T follicular helper cell (primary cell): ENCODE data around the gene YARS1.

Experiments
- DNase-seq: peaks from one replicate; pipeline ENCODE4 v3.0.0-alpha.2; 2020; ENCODE audit warnings: low read depth

Gene YARS1

DNA sequence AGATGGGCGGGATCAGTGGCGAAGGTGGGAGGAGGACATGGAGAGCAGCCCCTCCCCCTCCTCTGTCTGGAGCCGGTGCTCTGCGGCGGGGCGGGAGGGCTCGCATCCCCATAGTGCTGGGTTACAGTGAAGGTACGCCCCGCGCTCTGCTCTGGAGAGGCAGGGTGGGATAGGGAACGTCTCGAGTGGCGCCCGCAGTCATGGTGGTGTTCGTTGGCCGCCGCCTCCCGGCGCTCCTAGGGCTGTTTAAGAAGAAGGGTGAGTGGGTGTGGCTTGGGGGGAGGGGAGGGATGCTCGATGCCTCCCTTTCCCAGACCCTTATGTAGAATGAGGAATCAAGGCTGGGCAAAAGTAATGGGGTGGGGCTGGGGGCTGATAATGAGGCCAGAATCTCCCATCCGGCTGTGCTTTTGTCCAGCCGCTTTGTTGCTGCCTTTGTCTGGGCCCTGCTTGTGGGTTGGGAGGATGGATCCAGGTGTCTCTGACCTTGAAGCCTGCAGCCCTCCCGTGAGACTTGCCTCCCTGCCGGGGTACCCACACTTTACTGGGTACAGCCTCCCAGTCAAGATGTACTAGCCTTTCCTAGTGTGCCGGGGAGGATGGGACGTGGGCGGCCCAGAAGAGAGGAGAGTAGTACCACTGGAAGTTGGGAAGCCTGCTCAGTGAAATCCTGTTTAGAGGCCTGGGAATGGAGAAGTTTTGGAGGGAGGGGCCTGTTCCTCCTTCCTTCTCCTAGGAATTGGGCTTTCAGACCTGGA, 51.4 kb downstream of the YARS1 start:
- DNase-seq = no peak

DNA sequence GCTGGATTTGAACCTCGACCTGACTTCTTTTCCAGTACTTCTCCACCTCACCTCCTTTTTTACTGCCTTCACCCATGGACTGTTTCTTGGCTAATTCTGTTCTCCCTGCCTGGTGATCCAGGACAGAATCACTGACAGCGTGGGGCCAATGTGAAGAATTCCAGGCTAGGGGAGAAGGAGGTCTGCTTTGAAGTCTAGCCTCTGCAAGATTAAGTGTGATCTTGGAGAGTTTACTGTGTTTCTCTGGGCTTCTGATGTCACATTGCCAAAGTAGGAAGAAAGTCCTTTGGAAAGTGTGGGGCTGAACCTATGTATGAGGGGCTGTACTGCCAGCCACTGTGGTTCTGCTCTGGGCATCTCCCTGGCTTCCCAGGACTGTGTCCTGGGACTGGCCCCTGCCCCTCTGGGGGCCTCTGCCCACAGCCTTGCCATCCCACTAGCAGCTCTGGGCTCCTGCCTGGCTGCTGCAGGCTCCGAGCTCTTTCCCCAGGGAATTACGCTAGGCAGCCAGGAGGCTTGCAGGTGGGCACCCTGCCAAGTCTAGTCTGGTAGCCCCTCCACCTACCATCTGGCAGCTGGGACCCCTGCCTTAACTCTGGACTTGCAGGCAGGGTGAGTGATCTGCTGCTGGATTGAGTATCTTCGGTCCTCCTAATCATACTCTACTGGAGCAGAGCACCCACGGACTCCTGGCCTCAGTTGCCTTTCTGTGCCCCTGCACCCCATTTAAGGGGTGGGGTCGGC, 52.2 kb downstream of the YARS1 start:
- DNase-seq = no peak

DNA sequence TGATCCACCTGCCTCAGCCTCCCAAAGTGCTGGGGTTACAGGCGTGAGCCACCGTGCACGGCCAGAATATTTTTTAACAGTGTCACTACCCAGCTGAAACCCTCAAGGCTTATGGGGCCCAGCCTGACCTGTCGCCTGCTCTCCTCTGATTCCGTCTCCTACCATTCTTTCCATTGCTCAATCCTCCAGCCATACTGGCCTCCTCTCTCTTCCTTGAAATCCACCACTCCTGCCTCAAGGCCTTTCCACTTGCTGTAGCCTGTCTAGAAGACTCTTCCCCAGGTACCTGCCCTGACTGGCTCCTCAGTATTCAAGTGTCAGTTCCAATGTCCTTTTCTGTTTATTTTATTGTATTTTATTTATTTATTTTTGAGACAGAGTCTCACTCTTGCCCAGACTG, 53.9 kb downstream of the YARS1 start:
- DNase-seq = no peak

DNA sequence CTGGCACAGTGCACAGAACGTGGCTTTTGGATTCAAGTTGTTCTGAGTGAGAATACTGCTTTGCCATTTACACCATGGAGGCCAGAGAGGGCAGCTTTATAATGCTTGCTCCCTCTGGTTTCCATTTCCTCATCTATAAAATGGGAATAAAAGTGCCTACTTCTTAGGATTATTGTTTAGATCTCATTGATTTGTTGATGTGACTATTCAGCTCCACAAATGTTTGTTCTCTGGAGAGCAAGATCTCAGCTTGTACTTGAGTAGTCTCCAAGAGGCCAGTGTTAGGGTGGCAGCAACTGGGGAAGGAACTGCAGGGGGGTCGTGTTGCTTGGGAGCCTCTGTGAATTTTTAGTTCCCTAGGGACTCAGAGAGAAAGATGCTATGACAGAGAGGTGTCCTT, 55.2 kb downstream of the YARS1 start:
- no peak for DNase-seq

DNA sequence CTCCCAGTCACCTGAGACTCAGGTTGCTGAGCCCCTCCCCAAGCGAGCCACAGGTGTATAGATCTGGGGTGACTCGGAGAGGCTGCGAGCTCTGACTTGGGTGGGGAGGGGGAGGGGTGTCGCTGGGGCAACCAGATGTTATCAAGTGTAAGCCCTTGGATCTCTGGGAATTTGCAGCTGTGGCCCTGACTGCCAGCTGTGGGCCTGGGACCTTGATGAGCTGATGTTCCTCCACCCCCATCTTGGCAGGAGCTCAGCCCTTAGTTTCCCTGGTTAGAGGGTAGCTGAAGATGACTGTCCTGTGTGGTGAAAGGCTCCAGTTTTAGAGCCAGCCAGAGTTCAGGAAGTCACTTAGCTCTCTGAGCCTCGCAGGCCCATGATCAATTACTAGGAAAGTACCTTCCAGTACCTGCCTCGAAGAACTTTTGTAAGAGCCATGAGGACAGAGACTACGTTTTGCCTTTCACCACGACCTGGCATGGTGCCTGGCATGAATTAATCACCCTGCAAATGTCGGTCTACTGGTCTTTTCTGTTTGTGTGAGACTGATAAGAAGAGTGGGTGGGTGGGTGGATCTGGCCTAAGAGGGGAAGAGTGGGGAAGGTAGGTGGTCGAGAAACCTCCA, 55.8 kb downstream of the YARS1 start:
- no peak for DNase-seq

DNA sequence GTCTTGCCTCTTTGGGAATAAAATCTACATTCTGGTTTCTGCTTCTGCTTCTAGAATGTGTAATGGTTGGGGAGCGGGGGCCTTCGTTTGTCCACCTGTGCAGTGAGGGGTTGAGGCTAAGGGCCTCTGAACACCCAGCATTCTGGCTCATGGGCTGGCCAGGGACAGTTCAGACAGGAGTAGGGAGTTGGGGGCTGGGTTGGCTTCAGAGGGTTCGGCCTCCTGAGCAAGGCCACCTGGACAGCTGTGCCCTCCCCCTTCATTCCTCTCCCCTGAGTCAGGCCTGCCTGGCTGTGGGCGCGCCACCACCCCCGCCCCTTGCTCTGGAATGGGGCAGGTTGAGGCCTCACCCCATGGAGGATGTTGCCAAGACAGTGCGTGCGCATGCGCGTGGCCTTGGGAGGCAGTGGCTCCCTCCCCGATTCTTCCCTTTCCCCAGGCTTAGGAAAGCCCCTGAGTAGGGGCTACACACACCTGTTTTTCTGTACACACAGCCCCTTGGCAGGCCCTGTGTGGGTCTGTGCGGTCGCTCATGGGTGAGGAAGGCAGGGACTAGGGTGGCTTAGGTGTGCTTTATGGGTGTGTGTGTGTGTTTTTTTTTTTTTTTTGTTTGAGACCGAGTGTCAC, 57.0 kb downstream of the YARS1 start:
- no peak for DNase-seq

DNA sequence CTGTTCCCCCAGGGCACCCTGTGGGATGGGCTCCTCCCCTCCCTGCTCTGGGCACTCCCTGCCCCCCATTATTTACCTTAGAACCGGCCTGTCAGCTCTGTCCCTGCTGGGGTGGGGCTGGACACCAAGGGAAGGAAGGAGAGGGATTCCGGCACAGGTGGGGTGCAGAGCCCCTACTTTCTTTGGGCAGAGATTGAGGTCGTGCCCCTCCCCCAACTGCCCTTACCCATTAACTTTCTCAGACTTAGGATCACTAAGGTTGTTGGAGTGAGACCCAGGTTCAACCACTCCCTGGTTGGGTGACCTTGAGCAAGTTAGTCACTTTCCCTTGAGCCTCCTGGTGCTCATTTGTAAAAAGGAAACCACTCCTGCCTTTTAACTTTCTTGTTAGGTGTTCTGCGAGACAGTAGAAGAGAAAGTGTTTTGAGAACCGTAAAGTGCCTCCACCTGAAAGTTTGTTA, 57.6 kb downstream of the YARS1 start:
- no peak for DNase-seq

DNA sequence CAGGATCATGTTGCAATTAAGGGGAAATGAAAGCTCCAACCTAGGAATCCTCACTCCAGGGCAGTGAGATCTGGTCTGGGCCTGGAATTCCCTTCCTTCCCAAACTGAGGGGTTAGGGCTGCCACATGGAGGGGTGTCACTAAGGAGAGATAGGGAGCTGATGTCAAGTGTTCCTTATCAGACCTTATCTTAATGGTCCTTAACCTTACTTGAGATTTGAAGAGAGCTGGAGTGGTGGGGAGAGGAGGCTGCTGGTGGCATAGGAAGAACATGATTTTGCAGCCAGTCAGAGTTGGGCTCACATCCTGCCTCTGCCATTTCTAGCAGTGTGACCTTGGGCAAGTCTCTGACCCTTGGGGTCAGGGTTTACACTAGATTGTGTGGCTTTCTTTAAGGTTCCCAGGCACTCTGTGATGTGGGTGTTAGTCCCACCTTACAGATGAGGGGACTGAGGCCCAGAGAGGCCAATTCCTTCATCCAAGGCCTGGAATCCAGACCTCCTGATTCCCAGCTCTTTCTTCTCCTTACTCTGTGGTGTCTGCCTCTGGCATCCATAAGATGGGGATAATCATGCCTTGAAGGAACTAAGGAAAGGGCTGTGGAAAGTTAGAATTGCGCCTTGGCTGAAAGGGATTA, 58.2 kb downstream of the YARS1 start:
- DNase-seq = no peak

DNA sequence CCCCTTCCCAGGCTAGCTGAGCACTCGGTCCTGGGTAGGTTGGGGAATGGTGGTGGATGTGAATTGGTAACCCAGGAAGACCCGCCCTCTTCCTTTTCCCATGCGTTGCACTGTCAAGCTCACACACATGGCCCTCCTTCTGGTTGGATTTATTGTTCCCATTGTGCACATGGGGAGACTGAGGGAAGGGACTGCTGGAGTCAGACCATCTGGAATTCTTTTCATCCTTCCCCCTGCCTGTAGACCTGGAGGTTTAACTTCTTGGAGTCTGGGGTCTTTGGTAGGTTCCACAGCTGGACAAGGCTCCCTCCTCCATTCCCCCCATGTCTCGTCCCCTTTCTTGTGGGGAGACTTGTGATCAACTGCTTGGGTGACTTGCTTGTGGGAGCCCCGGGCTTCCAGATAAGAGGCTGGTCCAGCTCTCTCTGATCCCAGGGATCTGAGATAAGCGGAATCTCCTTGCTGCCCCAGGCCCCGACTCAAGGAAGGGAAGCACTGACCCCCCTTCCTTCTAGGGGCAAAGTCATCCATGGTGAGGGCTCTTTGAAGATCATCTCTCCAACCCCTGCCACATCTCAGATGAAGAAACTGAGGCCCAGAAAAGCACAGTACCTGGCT, 58.9 kb downstream of the YARS1 start:
- no peak for DNase-seq

DNA sequence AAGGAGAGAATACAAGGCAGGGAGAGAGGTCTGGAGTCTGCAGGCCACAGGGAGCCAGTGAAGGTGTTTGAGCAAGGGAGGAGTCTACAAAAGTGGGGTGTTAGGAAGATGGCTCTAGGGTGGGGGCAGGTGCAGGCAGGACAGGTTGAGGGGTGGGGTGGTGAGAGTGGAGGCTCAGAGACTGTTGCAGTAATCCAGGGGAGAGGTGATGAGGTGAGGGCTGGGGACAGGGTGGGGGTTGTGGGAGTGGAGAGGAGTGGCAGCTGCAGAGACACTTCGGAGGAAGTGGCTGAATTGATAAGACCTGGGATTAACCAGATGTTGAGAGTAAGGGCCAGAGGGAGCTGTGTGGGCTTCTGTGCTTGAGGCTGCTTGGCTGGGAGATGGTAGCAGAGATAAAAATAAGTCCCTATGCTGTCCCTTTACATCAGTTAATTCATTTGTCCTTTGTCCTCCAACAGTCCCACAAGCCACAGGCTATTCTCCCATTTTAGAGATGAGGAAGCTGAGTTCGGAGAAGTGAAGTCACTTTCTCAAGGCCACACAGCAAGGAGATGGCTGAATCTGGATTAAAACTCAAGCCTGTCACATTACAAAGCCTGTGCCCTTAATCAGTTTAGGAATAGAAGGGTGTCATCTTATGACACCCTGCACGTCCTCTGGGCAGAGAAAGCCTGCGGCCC, 59.8 kb downstream of the YARS1 start:
- DNase-seq = no peak

DNA sequence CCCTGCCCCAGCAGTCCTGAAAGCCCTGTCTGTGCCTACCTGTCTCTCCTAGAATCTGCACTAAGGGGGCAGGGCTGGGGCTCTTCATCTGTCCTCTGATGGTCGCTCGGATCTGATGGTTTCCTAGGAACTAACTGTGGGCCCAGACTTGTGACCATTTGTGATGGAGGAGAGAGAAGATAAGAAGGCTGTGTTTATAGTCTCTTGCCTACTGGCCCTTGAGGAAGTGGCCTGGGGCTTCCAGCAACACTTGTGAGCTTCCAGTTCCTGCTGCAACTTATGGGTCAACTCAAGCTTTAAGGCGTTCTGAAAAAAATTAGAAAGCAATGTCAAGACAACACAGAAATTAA, 61.4 kb downstream of the YARS1 start:
- no peak for DNase-seq

DNA sequence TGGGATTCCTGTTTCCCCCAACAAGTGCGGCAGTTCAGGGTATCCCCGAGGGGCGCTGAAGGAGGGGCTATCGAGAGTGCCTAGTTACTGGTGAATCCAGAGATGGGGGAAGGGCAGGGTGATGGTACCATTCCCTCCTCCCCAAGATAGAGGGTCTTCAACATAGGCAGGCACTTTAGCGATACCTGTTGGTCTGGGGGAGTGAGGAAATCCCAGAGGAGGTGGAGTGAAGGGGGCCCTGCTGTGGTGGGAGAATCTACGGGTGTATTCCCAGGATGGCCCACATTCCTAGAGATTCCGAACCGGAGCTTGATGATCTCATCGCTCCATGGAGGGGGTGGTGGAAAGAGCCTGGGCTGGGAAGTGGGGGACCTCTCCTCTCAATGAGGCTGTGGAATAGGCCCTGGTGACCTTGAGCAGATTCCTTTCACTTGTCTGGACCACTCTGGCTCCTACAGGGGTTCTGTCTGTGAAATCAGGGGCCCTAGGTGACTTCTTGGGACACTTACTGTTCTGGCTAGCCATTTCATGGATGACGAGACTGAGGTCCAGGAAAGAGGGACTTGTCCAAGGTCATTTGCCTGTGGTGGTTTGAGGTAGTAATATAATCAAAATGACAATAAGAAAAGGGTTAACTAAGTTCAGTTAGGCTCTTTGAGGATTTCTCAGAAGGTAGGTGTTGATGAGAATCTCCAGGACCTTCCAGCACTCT, 61.9 kb downstream of the YARS1 start:
- no peak for DNase-seq

DNA sequence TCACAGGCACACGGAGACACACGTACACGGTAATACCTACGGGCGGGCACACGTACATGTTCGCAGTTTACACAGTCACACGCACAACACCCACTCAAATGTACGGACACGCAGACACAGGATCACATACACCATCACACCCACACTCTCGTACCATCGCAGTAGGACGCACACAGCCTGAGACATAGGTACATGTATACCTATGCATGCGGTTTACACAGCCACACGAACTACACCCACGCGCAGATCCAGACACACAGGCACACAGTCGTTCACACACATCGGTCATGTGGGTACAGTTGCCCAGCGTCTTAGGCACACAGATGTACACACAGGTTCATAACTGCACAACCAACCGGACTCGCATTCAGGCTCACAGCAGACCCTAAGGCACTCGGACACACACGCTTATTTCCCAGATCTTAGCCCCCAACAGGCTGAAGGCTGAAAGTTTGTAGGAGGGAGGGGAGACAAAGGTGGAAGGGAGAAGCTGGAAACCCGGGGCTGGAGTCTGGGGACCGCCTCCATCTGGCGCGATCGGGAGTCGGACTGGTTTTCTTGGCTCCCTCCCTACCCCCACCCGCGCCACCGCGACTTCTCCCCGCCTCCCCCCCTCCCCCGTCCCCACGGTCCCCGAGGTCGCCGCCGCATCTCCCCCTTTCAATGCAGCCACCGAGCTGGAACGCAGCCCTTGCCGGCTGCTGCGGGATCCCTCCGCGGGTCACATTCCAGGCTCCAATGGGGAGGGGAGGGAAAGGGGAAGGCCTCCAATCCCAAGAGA, 62.7 kb downstream of the YARS1 start:
- peak; percentile 29 for DNase-seq

DNA sequence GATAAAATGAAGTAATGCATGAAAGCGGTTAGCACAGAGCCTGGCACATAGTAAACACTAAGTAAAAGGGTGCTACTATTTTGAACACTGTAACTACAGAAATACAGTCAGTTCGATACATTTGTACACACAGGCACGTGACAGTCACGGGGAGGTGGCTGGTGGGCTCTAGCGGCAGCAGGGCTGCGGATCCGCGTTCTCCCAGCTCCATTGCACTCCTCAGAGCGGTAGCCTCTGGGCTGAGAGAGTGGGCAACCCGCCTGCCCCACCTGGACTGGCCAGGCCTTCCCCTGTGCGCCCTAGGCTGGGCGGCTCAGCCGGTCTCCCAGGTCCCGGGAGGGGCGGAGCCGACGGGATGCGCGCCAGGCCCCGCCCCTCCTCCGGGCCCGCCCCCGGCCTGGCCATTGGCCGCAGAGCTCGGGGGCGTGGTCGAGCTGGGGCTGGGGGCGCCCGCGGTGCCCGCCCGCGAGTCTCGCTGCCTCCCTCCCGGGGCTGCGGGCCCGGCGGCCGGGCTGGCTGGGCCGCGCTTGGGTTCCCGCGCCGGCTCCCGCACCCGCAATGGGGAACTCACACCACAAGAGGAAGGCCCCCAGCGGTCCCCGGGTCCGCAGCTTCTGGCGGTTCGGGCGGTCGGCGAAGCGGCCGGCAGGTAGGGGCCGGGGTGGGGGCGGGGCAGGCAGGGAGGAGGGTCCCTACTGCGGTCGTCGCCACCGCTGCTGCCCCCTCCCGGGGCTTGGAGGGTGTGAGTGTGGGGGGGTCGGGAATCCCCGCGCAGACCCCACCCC, 63.4 kb downstream of the YARS1 start:
- peak; percentile 60 for DNase-seq

DNA sequence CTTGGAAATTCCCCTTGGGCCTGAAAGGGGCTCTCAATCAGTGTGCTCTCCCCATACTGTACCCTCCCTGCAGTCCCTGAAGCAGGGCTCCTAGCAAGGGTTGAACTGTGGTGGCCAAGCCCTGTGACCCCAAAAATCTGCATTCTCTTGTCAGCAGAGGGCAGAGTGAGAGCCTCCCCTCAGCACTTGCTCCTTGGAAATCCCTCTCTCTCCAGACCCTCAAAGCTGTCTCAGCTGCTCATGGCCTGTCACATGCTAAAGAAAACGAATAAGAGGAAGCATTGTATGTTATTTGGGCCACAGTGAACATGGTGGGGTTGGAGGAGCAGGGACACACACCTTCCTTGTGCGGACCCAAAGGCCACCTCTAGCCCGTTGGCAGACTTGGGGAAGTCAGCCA, 67.4 kb downstream of the YARS1 start:
- no peak for DNase-seq

DNA sequence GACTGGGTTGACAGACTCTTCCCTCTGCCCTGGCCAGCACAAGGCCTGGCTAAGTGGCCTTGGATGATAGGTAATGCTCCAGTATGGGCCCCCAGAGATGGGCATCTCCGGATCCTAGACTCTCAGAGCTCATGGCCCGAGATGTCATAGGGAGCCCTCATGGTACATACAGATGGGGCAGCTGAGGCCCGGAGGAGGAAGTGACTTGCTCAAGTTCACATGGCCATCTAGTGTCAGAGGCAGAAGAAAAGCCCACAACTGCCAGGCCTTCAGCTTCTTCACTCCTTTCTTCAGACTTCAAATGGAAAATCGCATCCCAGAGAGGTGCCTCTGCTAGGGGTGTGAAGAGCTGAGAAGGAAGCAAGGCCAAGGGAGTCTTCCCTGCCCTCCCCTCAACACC, 67.8 kb downstream of the YARS1 start:
- DNase-seq = no peak

DNA sequence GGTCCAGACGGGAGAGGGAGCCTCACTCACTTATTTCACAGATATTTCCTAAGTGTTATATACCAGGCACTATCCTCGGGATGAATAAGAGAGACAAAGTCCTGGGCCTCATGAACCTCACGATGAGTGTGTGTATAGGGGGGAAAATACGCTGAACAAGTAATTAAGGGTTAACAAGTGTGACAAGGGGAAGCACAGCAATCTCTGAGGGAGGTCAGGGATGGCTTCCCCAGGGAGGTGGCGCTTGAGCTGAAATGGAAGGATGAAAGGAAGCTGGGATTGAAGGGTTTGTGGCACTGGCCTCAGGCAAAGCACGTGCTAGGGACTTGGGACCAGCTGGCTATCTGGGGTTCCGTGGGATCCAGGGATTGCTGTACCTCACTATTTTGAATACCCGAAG, 68.2 kb downstream of the YARS1 start:
- no peak for DNase-seq

DNA sequence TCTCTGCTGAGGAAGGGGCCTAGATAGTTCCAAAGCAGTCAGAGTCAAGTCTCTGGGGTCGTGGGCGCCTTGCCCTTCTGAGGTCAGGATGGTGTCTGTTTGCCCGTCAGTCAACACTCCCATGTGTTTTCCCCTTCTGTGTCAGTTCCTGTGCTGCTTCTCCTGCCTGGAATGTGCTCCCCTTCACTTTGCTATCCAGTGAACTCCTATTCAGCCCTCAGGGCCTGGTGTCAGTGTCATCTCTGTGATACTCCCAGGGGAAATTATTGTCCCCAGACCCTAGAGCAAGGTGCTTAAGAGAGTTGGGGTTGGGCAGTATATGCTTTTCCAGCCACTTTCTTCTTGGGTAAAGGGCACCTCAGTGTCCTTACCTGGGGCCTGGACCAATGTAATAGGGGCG, 68.8 kb downstream of the YARS1 start:
- DNase-seq = no peak

DNA sequence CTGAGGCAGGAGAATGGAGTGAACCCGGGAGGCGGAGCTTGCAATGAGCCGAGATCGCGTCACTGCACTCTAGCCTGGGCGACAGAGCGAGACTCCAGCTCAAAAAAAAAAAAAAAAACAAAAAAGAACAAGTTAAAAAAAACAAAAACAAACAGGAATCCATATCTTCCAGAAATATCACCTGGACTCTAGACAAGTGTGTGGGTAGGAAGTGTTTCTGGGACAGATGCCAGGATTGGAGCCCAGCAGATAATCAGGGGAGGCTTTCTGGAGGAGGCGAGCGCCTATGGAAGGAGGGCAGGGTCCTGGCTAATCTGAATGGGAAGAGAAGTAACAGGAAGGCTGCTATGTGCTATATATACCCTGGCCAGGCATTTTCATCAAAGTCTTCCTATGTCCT, 71.0 kb downstream of the YARS1 start:
- no peak for DNase-seq
